ENCODE results near the gene P2RY6. TPM values are rescaled to one million over a fixed set of nuclear protein-coding genes. Genes with fewer than 3 reads are reported as not detected.

P2RY6 gene
- total and polyA plus RNA-seq, 2 of the 8 experiments (the other 6 are each of a cell fraction or from before 2014, with no cell fraction given) = 0.15 TPM; not detected in 1

- no peak for FAIRE-seq
- no peak overlapping the region for H3K9ac ChIP-seq (replicated peaks in 1 of 4; ENCODE audit: extremely low read depth in 1 of 4, low read depth in 3 of 4, low read length in 3 of 4)
- POLR2A ChIA-PET (ENCODE audit: partially characterized antibody) = interaction anchor here (1.0 to 10.7 kb wide), 3 partner anchors 10 to 23 kb away, joined by 3 to 91 read pairs (median 4); partner anchors contain the start of gene ARHGEF17
- peak in 1 of 2 experiments; percentile 39; a peak in 1 of 4 replicates for TF ChIP-seq SIN3A (conservative IDR thresholded peaks at IDR 0.05 in 1 of 2, IDR thresholded peaks at IDR 0.05 in 1 of 2; ENCODE audit: low read depth in 1 of 2, low read length in 2 of 2)
- TF ChIP-seq ATF3 (IDR thresholded peaks at IDR 0.05; ENCODE audit: insufficient read depth, low read depth, low read length) = no peak
- TF ChIP-seq TEAD4 (IDR thresholded peaks at IDR 0.05; ENCODE audit: low read depth, low read length) = peak; percentile 98
- no peak for TF ChIP-seq CTCF (IDR thresholded peaks at IDR 0.05; ENCODE audit: control extremely low read depth in 1 of 3, insufficient read depth in 1 of 3, low read depth in 1 of 3, low read length in 3 of 3)
- TF ChIP-seq EZH2 (IDR thresholded peaks at IDR 0.05; ENCODE audit: low read depth, low read length, severe bottlenecking) = no peak
- no peak for TF ChIP-seq JUND (IDR thresholded peaks at IDR 0.05; ENCODE audit: low read length)
- TF ChIP-seq SP1 (IDR thresholded peaks at IDR 0.05; ENCODE audit: low read depth, low read length) = peak; percentile 82
- TF ChIP-seq ASH2L (IDR thresholded peaks at IDR 0.05; ENCODE audit: low read length) = peak; percentile 68
Observed at GRCh38 chr11:73331138-73331916, 59.2 kb downstream of the P2RY6 start.

More at GRCh38 chr11:73331138-73331916, 59.2 kb downstream of the P2RY6 start:
- H3K79me1 ChIP-seq (ENCODE audit: low read depth, low read length) = no peaks in the 10 kb centered on the region
- H2BK12ac ChIP-seq (ENCODE audit: low read depth, low read length) = no peak overlapping the region
- H4K20me1 ChIP-seq (replicated peaks in 1 of 2; ENCODE audit: control insufficient read depth in 1 of 2, insufficient read depth in 2 of 2, low read length in 2 of 2) = peaks cover 25 to 35% of the 10 kb centered on the region in 2 experiments
- 36% methylated on average over 2 of the region's 4 CpGs; no CpG with 5 or more reads in 1 of the 2 experiments for WGBS, 2 experiments (ENCODE audit: extremely low coverage in 1 of 2, insufficient coverage in 1 of 2, insufficient read length in 1 of 2, insufficient replicate concordance in 2 of 2, low coverage in 1 of 2, low lambda C conversion rate in 2 of 2, missing lambda C conversion rate in 1 of 2)
- H3K9me3 ChIP-seq (ENCODE audit: insufficient read depth in 2 of 2, low read depth in 1 of 2, low read length in 1 of 2) = no peaks in the 10 kb centered on the region
- no peak overlapping the region for H2BK5ac ChIP-seq (ENCODE audit: low read depth, low read length)
- H2AK5ac ChIP-seq (ENCODE audit: low read depth, low read length) = peak overlapping the region; percentile 32; the same call in 1 of the 2 replicates
- H4K91ac ChIP-seq (replicated peaks; ENCODE audit: insufficient read length, low read length) = no peak overlapping the region
- H3K23me2 ChIP-seq (ENCODE audit: low read depth, low read length) = no peaks in the 10 kb centered on the region
- H3K27ac ChIP-seq (ENCODE audit: low read depth, low read length) = no peak overlapping the region
- H3K4me3 ChIP-seq (ENCODE audit: extremely low read depth in 1 of 4, insufficient read depth in 2 of 4, low read depth in 3 of 4, low read length in 4 of 4) = peak overlapping the region in 3 of 4 experiments; percentile 25 to 31 (median 27); a peak in 4 of 8 replicates
- no peak overlapping the region for H3K4ac ChIP-seq (replicated peaks; ENCODE audit: insufficient read length, low read depth, low read length)
- H3K79me2 ChIP-seq (ENCODE audit: control insufficient read depth in 1 of 2, insufficient read depth in 2 of 2, low read length in 2 of 2) = no peaks in the 10 kb centered on the region
- CTCF ChIA-PET (ENCODE audit: partially characterized antibody) = interaction anchor here (0.6 to 15.6 kb wide), 16 partner anchors 9 to 379 kb away, joined by 3 to 258 read pairs (median 5); partner anchors contain the start of gene ARHGEF17
- H4K5ac ChIP-seq (ENCODE audit: insufficient read length, low read depth, low read length) = no peak overlapping the region
- H3K27me3 ChIP-seq (replicated peaks in 1 of 4; ENCODE audit: control insufficient read depth in 3 of 4, extremely low read depth in 1 of 4, insufficient read depth in 3 of 4, low read length in 3 of 4) = peaks cover 28 to 58% (median 52%) of the 10 kb centered on the region in 4 experiments
- peak overlapping the region; percentile 34 for H3K18ac ChIP-seq (ENCODE audit: extremely low read depth, low read length)
- H3K56ac ChIP-seq (replicated peaks; ENCODE audit: insufficient read length, low read depth, low read length) = no peak overlapping the region
- H3K4me2 ChIP-seq (ENCODE audit: insufficient read depth in 1 of 2, low read depth in 2 of 2, low read length in 2 of 2) = peak overlapping the region; percentile 55 to 58
- DNase-seq (ENCODE audit: low read depth in 1 of 2, low spot score in 2 of 2) = peak in 1 of 2 experiments; percentile 84
- peaks cover 10 to 32% (median 24%) of the 10 kb centered on the region in 4 experiments for H3K4me1 ChIP-seq (replicated peaks in 1 of 4; ENCODE audit: control insufficient read depth in 3 of 4, insufficient read depth in 4 of 4, low read length in 3 of 4)
- no peak overlapping the region for H3K14ac ChIP-seq (ENCODE audit: insufficient read length)
- H4K8ac ChIP-seq (ENCODE audit: extremely low read depth, insufficient read depth, low read length) = no peak overlapping the region
- H2BK120ac ChIP-seq (replicated peaks; ENCODE audit: low read depth, low read length) = no peak overlapping the region
- no peak overlapping the region for H2AFZ ChIP-seq (ENCODE audit: low read length)
- no peak overlapping the region for H2BK15ac ChIP-seq (ENCODE audit: low read length)
- H2BK20ac ChIP-seq (ENCODE audit: low read length) = no peak overlapping the region
- H3K23ac ChIP-seq (ENCODE audit: insufficient read length) = no peak overlapping the region
- no peaks in the 10 kb centered on the region for H3K36me3 ChIP-seq (ENCODE audit: control insufficient read depth in 2 of 4, insufficient read depth in 4 of 4, low read length in 3 of 4)

All from H1 (cell line).